GM12878 (cell line): Measurements from ENCODE around the gene ZNF154. TPM values are rescaled to one million over a fixed set of nuclear protein-coding genes. Genes with fewer than 3 reads are reported as not detected.

Source experiments
- ATAC-seq: fragments of 200-7000 bp; cut with Tn5 transposase; 3 replicates; pipeline ENCODE4 v1.9.1; 2020; ENCODE audit warnings: mild to moderate bottlenecking, moderate library complexity
- BruUV-seq: library from RNA; stranded (reverse); fragments of 400-500 nt; replicated peaks from 2 replicates; lab custom pipeline; 2021; lab: Mats Ljungman, UMichigan
- CTCF ChIA-PET: fragments of 300-600 bp; sonication (Branson Sonifier 250); formaldehyde crosslinking; extraction: SDS; loops from one replicate; lab custom pipeline; 2021; ENCODE audit warnings: inconsistent platforms; lab: Yijun Ruan, JAX
- POLR2A ChIA-PET: fragments of 350-600 bp; formaldehyde crosslinking; extraction: SDS; loops from one replicate; lab custom pipeline; 2021; ENCODE audit warnings: inconsistent platforms; lab: Charles Lee
- RAD21 ChIA-PET: fragments of 300-600 bp; sonication (Branson Sonifier 250); formaldehyde crosslinking; loops from one replicate; lab custom pipeline; 2023; ENCODE audit warnings: antibody characterized with exemption; ENCODE audit not compliant: unreplicated experiment; lab: Charles Lee
- SMC1A ChIA-PET: fragments of 300-600 bp; sonication (Branson Sonifier 250); formaldehyde crosslinking; loops from one replicate; lab custom pipeline; 2023; ENCODE audit not compliant: unreplicated experiment, uncharacterized antibody; lab: Charles Lee
- DNase-seq: peaks from one replicate; pipeline ENCODE4 v3.0.0-alpha.2; 2011; ENCODE audit warnings: low read depth, low spot score
- FAIRE-seq: peaks from 3 replicates; lab custom pipeline; 2011; peaks lifted over from hg19 to GRCh38; lab: Jason Lieb, UNC
- H2AFZ ChIP-seq: 2 replicates; pipeline ENCODE4 v1.6.0; 2011; ENCODE audit warnings: low read depth, low read length, control low read depth; ENCODE audit not compliant: control insufficient read depth
- H3K27ac ChIP-seq: 2 replicates; pipeline ENCODE4 v1.5.1; 2011; ENCODE audit warnings: control low read depth; ENCODE audit not compliant: control insufficient read depth, insufficient read depth
- H3K27me3 ChIP-seq, 2 experiments: replicated peaks in 1 of 2; 2 replicates each; pipeline versions ENCODE4 v1.6.0 to v1.6.1; 2011; ENCODE audit warnings: low read length in 1 of 2; ENCODE audit not compliant: control insufficient read depth in 2 of 2, insufficient read depth in 2 of 2
- H3K36me3 ChIP-seq, 2 experiments: 2 replicates each; pipeline ENCODE4 v1.5.1; 2011; ENCODE audit warnings: low read length in 1 of 2; ENCODE audit not compliant: control insufficient read depth in 2 of 2, insufficient read depth in 2 of 2
- H3K4me1 ChIP-seq: 2 replicates; pipeline ENCODE4 v1.6.1; 2011; ENCODE audit warnings: mild to moderate bottlenecking, low read length, moderate library complexity, mixed read lengths; ENCODE audit not compliant: control insufficient read depth, insufficient read depth
- H3K4me2 ChIP-seq: 2 replicates; pipeline ENCODE4 v1.6.0; 2011; ENCODE audit warnings: control low read depth; ENCODE audit not compliant: control insufficient read depth, insufficient read depth
- H3K4me3 ChIP-seq: fragments of 200-600 bp; sonication (generic); 2 replicates; pipeline ENCODE4 v1.5.1; 2016
- H3K79me2 ChIP-seq: 2 replicates; pipeline ENCODE4 v1.6.0; 2011; ENCODE audit warnings: low read length; ENCODE audit not compliant: control insufficient read depth, insufficient read depth
- H3K9ac ChIP-seq: 2 replicates; pipeline ENCODE4 v1.8.0; 2011; ENCODE audit warnings: low read length, control low read depth, mixed read lengths; ENCODE audit not compliant: control insufficient read depth, insufficient read depth
- H3K9me3 ChIP-seq: replicated peaks from 3 replicates; pipeline ENCODE4 v1.5.1; 2011; ENCODE audit warnings: mild to moderate bottlenecking, low read length; ENCODE audit not compliant: control insufficient read depth, insufficient read depth
- H4K20me1 ChIP-seq: 2 replicates; pipeline ENCODE4 v1.6.0; 2011; ENCODE audit not compliant: control insufficient read depth, insufficient read depth
- BRCA1 ChIP-seq: IDR thresholded peaks from 2 replicates; pipeline ENCODE4 v1.6.1; 2011; ENCODE audit warnings: low read depth, low read length, improper control_type of control experiment
- CHD2 ChIP-seq: IDR thresholded peaks from 2 replicates; pipeline ENCODE4 v1.6.1; 2011; ENCODE audit warnings: low read depth, low read length, improper control_type of control experiment, borderline replicate concordance
- CREB1 ChIP-seq: IDR thresholded peaks from 2 replicates; pipeline ENCODE4 v1.6.1; 2012; ENCODE audit warnings: low read depth, mild to moderate bottlenecking, inconsistent platforms
- E4F1 ChIP-seq: fragments of 450-650 bp; IDR thresholded peaks from 2 replicates; pipeline ENCODE4 v1.6.1; 2018; ENCODE audit warnings: borderline replicate concordance, mild to moderate bottlenecking; ENCODE audit not compliant: partially characterized antibody
- KAT2A ChIP-seq: conservative IDR thresholded peaks from 2 replicates; pipeline ENCODE4 v1.6.1; 2011; ENCODE audit warnings: low read depth, low read length; ENCODE audit not compliant: control insufficient read depth
- MEF2B ChIP-seq: fragments of 450-650 bp; IDR thresholded peaks from 2 replicates; pipeline ENCODE4 v1.6.1; 2018; ENCODE audit warnings: mild to moderate bottlenecking, moderate library complexity; ENCODE audit not compliant: partially characterized antibody, poor library complexity, severe bottlenecking
- POLR2A ChIP-seq: IDR thresholded peaks from 2 replicates; pipeline ENCODE4 v1.6.1; 2011; ENCODE audit warnings: low read depth, mild to moderate bottlenecking, low read length
- WRNIP1 ChIP-seq: IDR thresholded peaks from 2 replicates; pipeline ENCODE4 v1.6.1; 2011; ENCODE audit warnings: low read depth, low read length, improper control_type of control experiment, borderline replicate concordance
- ZNF217 ChIP-seq: fragments of 450-650 bp; IDR thresholded peaks from 2 replicates; pipeline ENCODE4 v1.6.1; 2017; ENCODE audit warnings: antibody characterized with exemption, mild to moderate bottlenecking
- ZNF384 ChIP-seq: IDR thresholded peaks from 2 replicates; pipeline ENCODE4 v1.6.1; 2012; ENCODE audit warnings: low read depth, mild to moderate bottlenecking, low read length, improper control_type of control experiment, borderline replicate concordance
- WGBS: methylation state at CpG from one replicate; pipeline ENCODE4 v1.1.6; 2016; ENCODE audit warnings: low lambda C conversion rate; ENCODE audit not compliant: insufficient replicate concordance, insufficient coverage; ENCODE audit errors: missing lambda C conversion rate; 5-methylcytosine and 5-hydroxymethylcytosine counted together
- in situ Hi-C: fragments of 300-500 bp; cut with MboI; formaldehyde crosslinking; loops from 9 replicates; pipeline ENCODE4 v1.14.3; 2018; ENCODE audit warnings: mixed read lengths
- intact Hi-C: fragments of 100-400 bp; cut with micrococcal nuclease; formaldehyde crosslinking; loops from one replicate; pipeline ENCODE4 v1.14.2; 2022; ENCODE audit not compliant: unreplicated experiment
- polyA plus RNA-seq, 11 experiments: library from polyadenylated mRNA; depleted of rRNA in 4 of 11; unstranded in 6 of 11; stranded (reverse) in 5 of 11; fragments of >200 nt; fragmentation: Nextera tagmentation in 4 of 11; fragmentation: Illumina TruSeq in 1 of 11; extraction: Ambion mirVana in 4 of 11; extraction: Trizol in 1 of 11; gene quantifications; 1 replicate in 1 of 11; 2 replicates in 10 of 11; pipeline versions ENCODE4 v1.2.1 to v1.2.3, GENCODE V29; 2011 to 2016; ENCODE audit warnings: inconsistent platforms in 2 of 11, missing spikeins in 2 of 11, low read depth in 1 of 11
- total RNA-seq, 4 experiments: library from RNA; depleted of rRNA in 3 of 4; stranded (reverse); fragments of >200 nt in 3 of 4; fragmentation: Illumina TruSeq in 1 of 4; extraction: Trizol in 1 of 4; gene quantifications; 2 replicates each; pipeline versions ENCODE4 v1.2.1 to v1.2.3, GENCODE V29; 2013 to 2021
- TF ChIP-seq, protein P1 (sequence below): IDR thresholded peaks from 2 replicates; pipeline ENCODE4 v1.6.1; 2012; ENCODE audit warnings: mild to moderate bottlenecking, low read depth, low read length

Gene ZNF154
- total and polyA plus RNA-seq, 10 of the 15 experiments (the other 5 are each of a cell fraction or from before 2014, with no cell fraction given), result 0.22 to 1.9 (median 1.1) TPM

GRCh38 chr19:57655443-57655842 is 53.6 kb downstream of the ZNF154 start:
- no peak overlapping the region for H2AFZ ChIP-seq
- 75% methylated on average over 1 of the region's 1 CpG for WGBS
- H3K27ac ChIP-seq, result no peak overlapping the region
- no peak for TF ChIP-seq ZNF384
- TF ChIP-seq CHD2, result no peak
- no peak for TF ChIP-seq WRNIP1
- TF ChIP-seq KAT2A, result no peak
- no peak for TF ChIP-seq CREB1
- no peak for TF ChIP-seq ZNF217
- H3K79me2 ChIP-seq, result no peaks in the 10 kb centered on the region
- ChIA-PET CTCF (no interaction called here), RAD21 (no interaction called here), SMC1A (no interaction called here), POLR2A (no interaction called here)
- no peak overlapping the region for H3K9ac ChIP-seq
- H3K27me3 ChIP-seq, result no peaks in the 10 kb centered on the region
- H4K20me1 ChIP-seq, result no peaks in the 10 kb centered on the region
- no TSS peak for BruUV-seq
- ATAC-seq, result no peak
- DNase-seq, result no peak
- peaks cover 2% of the 10 kb centered on the region; the same call in 1 of the 3 replicates for H3K9me3 ChIP-seq
- intact Hi-C loops (no loop called here), in situ Hi-C loops (no loop called here)
- FAIRE-seq, result no peak
- H3K4me2 ChIP-seq, result no peak overlapping the region
- no peaks in the 10 kb centered on the region for H3K4me1 ChIP-seq
- H3K36me3 ChIP-seq, result no peaks in the 10 kb centered on the region
- H3K4me3 ChIP-seq, result no peak overlapping the region

- Histone ChIP-seq H3K9me3 (peaks cover 2% of the 10 kb centered on the region; the same call in 1 of the 3 replicates), H3K27me3 (no peaks in the 10 kb centered on the region), H3K9ac (no peak overlapping the region), H3K36me3 (no peaks in the 10 kb centered on the region), H3K27ac (no peak overlapping the region), H4K20me1 (no peaks in the 10 kb centered on the region), H3K4me1 (no peaks in the 10 kb centered on the region), H3K4me2 (no peak overlapping the region), H3K79me2 (no peaks in the 10 kb centered on the region), H2AFZ (no peak overlapping the region), H3K4me3 (no peak overlapping the region)
- ChIA-PET SMC1A (no interaction called here), POLR2A (interaction anchor here (0.5 kb wide), 1 partner anchor 573 kb away, joined by 4 read pairs; no protein-coding TSS in a partner anchor), CTCF (no interaction called here), RAD21 (no interaction called here)
- 0% methylated on average over 2 of the region's 2 CpGs for WGBS
- in situ Hi-C loops, result no loop called here
- FAIRE-seq (no peak), DNase-seq (no peak), ATAC-seq (no peak)
- BruUV-seq, result no TSS peak
- intact Hi-C loops, result no loop called here
- TF ChIP-seq E4F1 (no peak), POLR2A (no peak), BRCA1 (no peak), MEF2B (no peak), CREB1 (no peak)
- TF ChIP-seq, protein P1, sequence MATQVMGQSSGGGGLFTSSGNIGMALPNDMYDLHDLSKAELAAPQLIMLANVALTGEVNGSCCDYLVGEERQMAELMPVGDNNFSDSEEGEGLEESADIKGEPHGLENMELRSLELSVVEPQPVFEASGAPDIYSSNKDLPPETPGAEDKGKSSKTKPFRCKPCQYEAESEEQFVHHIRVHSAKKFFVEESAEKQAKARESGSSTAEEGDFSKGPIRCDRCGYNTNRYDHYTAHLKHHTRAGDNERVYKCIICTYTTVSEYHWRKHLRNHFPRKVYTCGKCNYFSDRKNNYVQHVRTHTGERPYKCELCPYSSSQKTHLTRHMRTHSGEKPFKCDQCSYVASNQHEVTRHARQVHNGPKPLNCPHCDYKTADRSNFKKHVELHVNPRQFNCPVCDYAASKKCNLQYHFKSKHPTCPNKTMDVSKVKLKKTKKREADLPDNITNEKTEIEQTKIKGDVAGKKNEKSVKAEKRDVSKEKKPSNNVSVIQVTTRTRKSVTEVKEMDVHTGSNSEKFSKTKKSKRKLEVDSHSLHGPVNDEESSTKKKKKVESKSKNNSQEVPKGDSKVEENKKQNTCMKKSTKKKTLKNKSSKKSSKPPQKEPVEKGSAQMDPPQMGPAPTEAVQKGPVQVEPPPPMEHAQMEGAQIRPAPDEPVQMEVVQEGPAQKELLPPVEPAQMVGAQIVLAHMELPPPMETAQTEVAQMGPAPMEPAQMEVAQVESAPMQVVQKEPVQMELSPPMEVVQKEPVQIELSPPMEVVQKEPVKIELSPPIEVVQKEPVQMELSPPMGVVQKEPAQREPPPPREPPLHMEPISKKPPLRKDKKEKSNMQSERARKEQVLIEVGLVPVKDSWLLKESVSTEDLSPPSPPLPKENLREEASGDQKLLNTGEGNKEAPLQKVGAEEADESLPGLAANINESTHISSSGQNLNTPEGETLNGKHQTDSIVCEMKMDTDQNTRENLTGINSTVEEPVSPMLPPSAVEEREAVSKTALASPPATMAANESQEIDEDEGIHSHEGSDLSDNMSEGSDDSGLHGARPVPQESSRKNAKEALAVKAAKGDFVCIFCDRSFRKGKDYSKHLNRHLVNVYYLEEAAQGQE, result no peak
These were observed 55.3 kb downstream of the ZNF154 start for GRCh38 chr19:57653689-57654088.
